HUES64 (cell line): ENCODE results near the gene YTHDF2.
"Not testable (repeated sequence)": the region's sequence is repeated elsewhere in the genome, so short reads cannot be mapped to it uniquely, and the experiment has no call there.

Experiments used
- H3K27ac ChIP-seq: 2 replicates; pipeline ENCODE4 v1.7.0; 2013; ENCODE audit warnings: low read depth, low read length, inconsistent platforms
- H3K27me3 ChIP-seq: 2 replicates; pipeline ENCODE4 v1.6.1; 2013; ENCODE audit warnings: mild to moderate bottlenecking, low read length; ENCODE audit not compliant: insufficient read depth
- H3K36me3 ChIP-seq: 2 replicates; pipeline ENCODE4 v1.6.1; 2013; ENCODE audit warnings: mild to moderate bottlenecking, low read length; ENCODE audit not compliant: insufficient read depth
- H3K4me1 ChIP-seq: 2 replicates; pipeline ENCODE4 v1.6.1; 2013; ENCODE audit warnings: mild to moderate bottlenecking, low read length, moderate library complexity; ENCODE audit not compliant: insufficient read depth
- H3K4me3 ChIP-seq: 2 replicates; pipeline ENCODE4 v1.5.1; 2013; ENCODE audit warnings: mild to moderate bottlenecking, low read length, moderate library complexity
- H3K9ac ChIP-seq: 2 replicates; pipeline ENCODE4 v1.6.1; 2013; ENCODE audit warnings: mild to moderate bottlenecking, low read depth, low read length
- H3K9me3 ChIP-seq: 2 replicates; pipeline ENCODE4 v1.6.1; 2013; ENCODE audit warnings: low read depth, low read length; ENCODE audit not compliant: insufficient read depth
- WGBS: fragments of 150-250, 120-280 bp; methylation state at CpG from one replicate; pipeline ENCODE4 v1.1.7; 2013; ENCODE audit warnings: missing lambda C conversion rate; 5-methylcytosine and 5-hydroxymethylcytosine counted together

YTHDF2 gene

GRCh38 chr1:28761189-28761588 is 24.4 kb downstream of the YTHDF2 start:
- WGBS, result 93% methylated on average over 5 of the region's 5 CpGs
- Histone ChIP-seq H3K36me3 (peaks cover 79% of the 10 kb centered on the region), H3K9ac (no peak overlapping the region), H3K4me3 (no peak overlapping the region), H3K9me3 (no peaks in the 10 kb centered on the region), H3K4me1 (peaks cover 4% of the 10 kb centered on the region; the same call in 1 of the 2 replicates), H3K27me3 (no peaks in the 10 kb centered on the region), H3K27ac (no peak overlapping the region)

DNA sequence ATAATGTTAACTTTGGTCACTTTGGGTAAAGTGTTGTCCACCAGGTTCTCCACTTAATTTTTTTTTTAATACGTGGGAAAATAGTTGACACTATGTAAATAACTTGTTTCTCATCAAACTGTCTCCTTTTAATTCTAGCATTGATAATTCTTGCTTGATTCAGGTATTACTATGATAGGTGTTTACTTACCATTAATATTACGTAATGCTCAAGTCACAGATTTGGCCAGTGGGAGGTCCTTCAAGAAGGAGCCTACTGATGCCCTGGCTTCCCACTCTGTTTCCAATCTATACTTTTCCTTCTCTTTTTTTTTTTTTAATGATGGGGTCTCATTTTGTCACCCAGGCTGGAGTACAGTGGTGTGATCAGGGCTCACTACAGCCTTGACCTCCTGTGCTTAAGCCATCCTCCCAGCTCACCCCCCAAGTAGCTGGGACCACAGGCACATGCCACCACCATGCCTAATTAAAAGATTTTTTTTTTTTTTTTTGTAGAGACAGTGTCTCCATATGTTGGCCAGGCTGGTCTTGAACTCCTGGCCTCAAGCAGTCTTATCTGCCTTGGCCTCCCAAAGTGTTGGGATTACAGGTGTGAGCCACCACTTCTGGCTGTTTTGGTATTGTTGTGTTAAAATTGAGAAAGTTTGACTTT is 29.9 kb downstream of the YTHDF2 start:
- WGBS, result 100% methylated on average over 2 of the region's 2 CpGs
- no peaks in the 10 kb centered on the region for H3K9me3 ChIP-seq
- H3K9ac ChIP-seq, result no peak overlapping the region
- H3K4me1 ChIP-seq, result no peaks in the 10 kb centered on the region
- H3K36me3 ChIP-seq, result peaks cover 74% of the 10 kb centered on the region
- H3K4me3 ChIP-seq, result no peak overlapping the region
- H3K27me3 ChIP-seq, result no peaks in the 10 kb centered on the region
- H3K27ac ChIP-seq, result no peak overlapping the region

- no peak overlapping the region for H3K4me3 ChIP-seq
- 96% methylated on average over 3 of the region's 3 CpGs for WGBS
- no peak overlapping the region for H3K27ac ChIP-seq
- H3K27me3 ChIP-seq, result no peaks in the 10 kb centered on the region
- no peak overlapping the region for H3K9ac ChIP-seq
- peaks cover 83% of the 10 kb centered on the region for H3K36me3 ChIP-seq
- no peaks in the 10 kb centered on the region for H3K4me1 ChIP-seq
- H3K9me3 ChIP-seq, result no peaks in the 10 kb centered on the region
Observed at GRCh38 chr1:28770601-28771165, 33.9 kb downstream of the YTHDF2 start.

DNA sequence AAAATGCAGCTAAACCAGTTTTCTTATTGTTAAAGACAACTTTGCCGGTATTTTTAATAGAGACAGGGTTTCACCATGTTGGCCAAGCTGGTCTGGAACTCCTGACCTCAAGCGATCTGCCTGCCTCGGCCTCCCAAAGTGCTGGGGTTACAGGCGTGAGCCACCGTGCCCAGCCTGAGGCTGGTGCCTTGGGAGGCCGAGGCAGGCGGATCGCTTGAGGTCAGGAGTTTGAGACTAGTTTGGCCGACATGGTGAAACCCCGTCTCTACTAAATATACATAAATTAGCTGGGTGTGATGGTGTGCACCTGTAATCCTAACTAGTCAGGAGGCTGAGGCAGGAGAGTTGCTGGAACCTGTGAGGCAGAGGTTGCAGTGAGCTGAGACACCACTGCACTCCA is 35.2 kb downstream of the YTHDF2 start:
- H3K27ac ChIP-seq, result not testable (repeated sequence)

GRCh38 chr1:28773105-28773504 is 36.4 kb downstream of the YTHDF2 start:
- Histone ChIP-seq H3K9ac (no peak overlapping the region), H3K9me3 (no peaks in the 10 kb centered on the region), H3K27ac (no peak overlapping the region), H3K4me1 (no peaks in the 10 kb centered on the region), H3K36me3 (peaks cover 68% of the 10 kb centered on the region), H3K27me3 (no peaks in the 10 kb centered on the region), H3K4me3 (no peak overlapping the region)
- 96% methylated on average over 2 of the region's 3 CpGs for WGBS

More for the DNA sequence above, 35.2 kb downstream of the YTHDF2 start:
- not testable (repeated sequence) for H3K9ac ChIP-seq, H3K4me3 ChIP-seq, H3K9me3 ChIP-seq, H3K4me1 ChIP-seq, H3K27me3 ChIP-seq
- 97% methylated on average over 10 of the region's 10 CpGs for WGBS
- peaks cover 73% of the 10 kb centered on the region for H3K36me3 ChIP-seq

- no peak overlapping the region for H3K4me3 ChIP-seq
- H3K9ac ChIP-seq, result no peak overlapping the region
- H3K36me3 ChIP-seq, result peaks cover 47% of the 10 kb centered on the region
- H3K27me3 ChIP-seq, result no peaks in the 10 kb centered on the region
- no peaks in the 10 kb centered on the region for H3K9me3 ChIP-seq
- 95% methylated on average over 39 of the region's 39 CpGs for WGBS
- H3K27ac ChIP-seq, result no peak overlapping the region
- H3K4me1 ChIP-seq, result no peaks in the 10 kb centered on the region
Observed at GRCh38 chr1:28775121-28775942, 38.6 kb downstream of the YTHDF2 start.

DNA sequence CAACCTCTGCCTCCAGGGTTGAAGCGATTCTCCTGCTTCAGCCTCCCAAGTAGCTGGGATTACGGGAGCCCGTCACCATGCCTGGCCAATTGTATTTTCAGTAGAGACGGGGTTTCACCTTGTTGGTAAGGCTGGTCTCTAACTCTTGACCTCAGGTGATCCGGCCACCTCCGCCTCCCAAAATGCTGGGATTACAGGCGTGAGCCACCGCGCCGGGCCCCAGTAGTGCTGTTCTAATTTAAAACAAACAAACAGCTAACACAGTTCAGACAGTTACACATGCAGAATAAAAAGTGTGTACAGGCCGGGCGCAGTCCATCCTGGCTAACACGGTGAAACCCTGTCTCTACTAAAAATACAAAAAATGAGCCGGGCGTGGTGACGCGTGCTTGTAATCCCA is 39.6 kb downstream of the YTHDF2 start:
- Histone ChIP-seq H3K27ac (no peak overlapping the region), H3K9ac (no peak overlapping the region), H3K4me3 (no peak overlapping the region), H3K4me1 (no peaks in the 10 kb centered on the region), H3K9me3 (no peaks in the 10 kb centered on the region), H3K36me3 (peaks cover 37% of the 10 kb centered on the region), H3K27me3 (no peaks in the 10 kb centered on the region)
- 98% methylated on average over 17 of the region's 17 CpGs for WGBS

DNA sequence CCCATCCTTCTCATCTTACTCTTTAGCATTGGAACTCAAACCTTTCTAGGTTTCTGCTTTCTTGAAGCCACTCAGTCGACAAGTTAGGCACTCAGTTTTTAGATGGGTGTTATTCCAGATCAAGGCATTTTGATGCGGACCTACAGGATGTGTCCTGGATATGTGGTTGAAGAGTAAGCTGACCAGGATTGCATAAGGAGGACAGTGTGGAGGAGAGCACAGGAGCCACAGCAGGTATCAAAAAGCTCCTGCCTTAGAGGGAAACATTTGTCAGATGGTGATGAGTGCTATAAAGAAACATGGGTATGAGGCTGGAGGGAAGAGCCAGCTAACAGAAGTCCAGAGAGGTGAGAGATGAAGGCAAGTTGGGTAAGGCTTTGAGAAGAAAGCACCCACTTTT is 41.3 kb downstream of the YTHDF2 start:
- Histone ChIP-seq H3K9me3 (no peaks in the 10 kb centered on the region), H3K4me1 (peaks cover 6% of the 10 kb centered on the region; the same call in 1 of the 2 replicates), H3K27ac (no peak overlapping the region), H3K36me3 (peaks cover 20% of the 10 kb centered on the region), H3K27me3 (no peaks in the 10 kb centered on the region), H3K9ac (no peak overlapping the region), H3K4me3 (no peak overlapping the region)
- 92% methylated on average over 2 of the region's 2 CpGs for WGBS

DNA sequence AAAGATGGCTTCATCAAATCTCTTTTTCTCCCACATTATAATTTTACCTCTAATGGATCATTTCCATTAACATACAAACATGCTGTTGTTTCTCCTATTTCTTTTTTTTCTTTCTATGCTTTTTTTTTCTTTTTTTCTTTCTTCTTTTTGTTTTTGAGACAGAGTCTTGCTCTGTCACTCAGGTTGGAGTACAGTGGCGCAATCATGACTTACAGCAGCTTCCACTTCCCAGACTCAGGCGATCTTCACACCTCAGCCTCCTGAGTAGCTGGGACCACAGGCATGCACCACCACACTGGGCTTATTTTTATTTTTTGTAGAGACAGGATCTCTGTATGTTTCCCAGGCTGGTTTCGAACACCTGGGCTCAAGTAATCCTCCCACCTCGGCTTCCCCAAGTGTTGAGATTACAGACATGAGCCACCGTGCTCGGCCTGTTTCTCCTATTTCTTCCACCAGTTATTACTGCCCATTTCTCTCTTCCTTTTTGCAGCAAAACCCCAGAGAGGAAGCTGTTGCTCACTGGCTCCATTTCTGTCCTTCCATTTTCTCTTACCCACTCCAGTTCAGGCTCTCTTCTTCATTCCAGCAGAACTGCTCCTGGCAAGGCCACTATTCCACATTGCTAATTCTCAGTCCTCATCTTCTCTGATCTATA is 43.1 kb downstream of the YTHDF2 start:
- Histone ChIP-seq H3K4me3 (no peak overlapping the region), H3K9ac (no peak overlapping the region), H3K9me3 (no peaks in the 10 kb centered on the region), H3K36me3 (peaks cover 3% of the 10 kb centered on the region; the same call in 1 of the 2 replicates), H3K27ac (no peak overlapping the region), H3K27me3 (no peaks in the 10 kb centered on the region), H3K4me1 (peaks cover 6% of the 10 kb centered on the region; the same call in 1 of the 2 replicates)
- 94% methylated on average over 6 of the region's 6 CpGs for WGBS

DNA sequence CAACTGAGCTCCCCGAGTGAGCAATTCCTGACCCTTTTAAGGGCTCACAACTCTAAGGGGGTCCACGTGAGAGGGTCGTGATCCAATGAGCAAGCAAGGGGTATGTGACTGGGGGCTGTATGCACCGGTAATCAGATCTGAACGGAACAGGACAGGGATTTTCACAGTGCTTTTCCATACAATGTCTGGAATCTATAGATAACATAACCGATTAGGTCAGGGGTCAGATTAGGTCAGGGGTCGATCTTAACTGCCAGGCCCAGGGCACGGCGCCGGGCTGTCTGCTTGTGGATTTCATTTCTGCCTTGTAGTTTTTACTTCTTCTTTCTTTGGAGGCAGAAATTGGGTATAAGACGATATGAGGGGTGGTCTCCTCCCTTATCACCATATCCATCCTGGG is 44.6 kb downstream of the YTHDF2 start:
- H3K36me3 ChIP-seq, result no peaks in the 10 kb centered on the region
- no peaks in the 10 kb centered on the region for H3K9me3 ChIP-seq
- H3K4me1 ChIP-seq, result peaks cover 6% of the 10 kb centered on the region; the same call in 1 of the 2 replicates
- no peak overlapping the region for H3K27ac ChIP-seq
- no peak overlapping the region for H3K9ac ChIP-seq
- H3K27me3 ChIP-seq, result no peaks in the 10 kb centered on the region
- no peak overlapping the region for H3K4me3 ChIP-seq
- WGBS, result 94% methylated on average over 11 of the region's 11 CpGs

DNA sequence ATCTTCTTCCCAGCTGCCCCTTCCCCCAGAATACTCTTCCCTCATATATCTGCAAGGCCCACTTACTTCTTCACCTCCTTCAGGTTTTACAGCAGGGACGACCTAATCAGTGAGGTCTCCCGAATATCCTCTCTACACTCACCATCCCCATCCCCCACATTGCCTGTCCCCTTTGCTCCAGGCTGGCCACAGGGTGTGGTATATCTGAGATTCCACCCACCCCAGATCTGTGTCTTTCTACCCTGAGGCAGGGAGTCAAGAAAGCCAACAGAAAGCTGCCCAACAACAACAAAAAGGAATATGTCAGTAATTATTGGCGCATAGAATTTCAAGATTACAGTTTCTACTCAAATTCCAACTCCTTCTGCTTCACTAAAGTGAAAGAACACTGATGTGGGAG is 45.3 kb downstream of the YTHDF2 start:
- no peaks in the 10 kb centered on the region for H3K27me3 ChIP-seq
- H3K36me3 ChIP-seq, result no peaks in the 10 kb centered on the region
- no peaks in the 10 kb centered on the region for H3K9me3 ChIP-seq
- no peak overlapping the region for H3K27ac ChIP-seq
- no peak overlapping the region for H3K9ac ChIP-seq
- no peak overlapping the region for H3K4me3 ChIP-seq
- WGBS, result 74% methylated on average over 3 of the region's 3 CpGs
- peaks cover 6% of the 10 kb centered on the region; the same call in 1 of the 2 replicates for H3K4me1 ChIP-seq
